Heart left ventricle (tissue), 13 donors: ENCODE results near the gene AGFG2.
"Not testable (repeated sequence)": the region's sequence is repeated elsewhere in the genome, so short reads cannot be mapped to it uniquely, and the experiment has no call there.

Experiments
- POLR2A ChIP-seq, 2 donors: fragments of 450-650 bp; IDR thresholded peaks; one replicate each; pipeline ENCODE4 v1.6.1; 2017; ENCODE audit warnings: antibody characterized with exemption in 2 of 2, mild to moderate bottlenecking in 2 of 2, moderate library complexity in 2 of 2
- TF ChIP-seq, protein P1 (sequence below), 12 donors: fragments of 200-600 bp; sonication (generic) in 4 of 12; IDR thresholded peaks; one replicate each; pipeline versions ENCODE4 v1.5.0 to v1.8.0; 2018 to 2022; ENCODE audit warnings: antibody characterized with exemption in 12 of 12, mild to moderate bottlenecking in 5 of 12
- donor health status: ischemic (EF 13 %, LVEDD 7.1; RV severe dilation, severe dysfunction).
- donor health status: DM: no; HTN: yes; CAD: no.
- donor health status: DM: no; HTN: no; CAD: no.
- donor health status: ischemic (EF 25% LVEDD 6.9; RV normal size, moderate dysfunction).
- donor health status: ischemic (EF 25% LVEDD 5.7; RV mildly dilated, moderate dysfunction).
- donor health status: ischemic (EF 35%, LVEDD 5.7; RV mildly dilated, moderate dysfunction).
- donor health status: nonischemic (EF 11% LVEDD 7.7; RV severe dilation, severe dysfunction).
- donor health status: DM: yes; HTN: yes; CAD: no.
- donor health status: PGD.
- donor health status: ischemic (EF 29% LVEDD 5.4; RV normal size, mild dysfunction).
- donor health status: nonischemic (EF 23%, LVEDD 6.1; RV moderate dilation, normal function).

GRCh38 chr7:100523192-100523591, 15.8 kb upstream of the AGFG2 start:
- TF ChIP-seq, protein P1, sequence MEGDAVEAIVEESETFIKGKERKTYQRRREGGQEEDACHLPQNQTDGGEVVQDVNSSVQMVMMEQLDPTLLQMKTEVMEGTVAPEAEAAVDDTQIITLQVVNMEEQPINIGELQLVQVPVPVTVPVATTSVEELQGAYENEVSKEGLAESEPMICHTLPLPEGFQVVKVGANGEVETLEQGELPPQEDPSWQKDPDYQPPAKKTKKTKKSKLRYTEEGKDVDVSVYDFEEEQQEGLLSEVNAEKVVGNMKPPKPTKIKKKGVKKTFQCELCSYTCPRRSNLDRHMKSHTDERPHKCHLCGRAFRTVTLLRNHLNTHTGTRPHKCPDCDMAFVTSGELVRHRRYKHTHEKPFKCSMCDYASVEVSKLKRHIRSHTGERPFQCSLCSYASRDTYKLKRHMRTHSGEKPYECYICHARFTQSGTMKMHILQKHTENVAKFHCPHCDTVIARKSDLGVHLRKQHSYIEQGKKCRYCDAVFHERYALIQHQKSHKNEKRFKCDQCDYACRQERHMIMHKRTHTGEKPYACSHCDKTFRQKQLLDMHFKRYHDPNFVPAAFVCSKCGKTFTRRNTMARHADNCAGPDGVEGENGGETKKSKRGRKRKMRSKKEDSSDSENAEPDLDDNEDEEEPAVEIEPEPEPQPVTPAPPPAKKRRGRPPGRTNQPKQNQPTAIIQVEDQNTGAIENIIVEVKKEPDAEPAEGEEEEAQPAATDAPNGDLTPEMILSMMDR (IDR thresholded peaks at IDR 0.05), result not testable (repeated sequence)
- not testable (repeated sequence) for TF ChIP-seq POLR2A (IDR thresholded peaks at IDR 0.05)
